HepG2 (cell line): Measurements from ENCODE around the gene WFDC5. TPM values are rescaled to one million over a fixed set of nuclear protein-coding genes. Genes with fewer than 3 reads are reported as not detected.

Experiments
- ATAC-seq: fragments of 200-7000 bp; cut with Tn5 transposase; 3 replicates; pipeline ENCODE4 v1.9.1; 2020; ENCODE audit warnings: mild to moderate bottlenecking, moderate library complexity
- BruUV-seq: library from RNA; stranded (reverse); fragments of 400-500 nt; replicated peaks from 2 replicates; lab custom pipeline; 2021; lab: Mats Ljungman, UMichigan
- CTCF ChIA-PET: fragments of 300-600 bp; formaldehyde crosslinking; extraction: SDS; loops from one replicate; lab custom pipeline; 2021; ENCODE audit warnings: low total read pairs, inconsistent platforms, low intra/inter-chr PET ratio; lab: Yijun Ruan, JAX
- POLR2A ChIA-PET: fragments of 350-600 bp; sonication (Branson Sonifier 250); formaldehyde crosslinking; loops from one replicate; lab custom pipeline; 2020; ENCODE audit warnings: antibody characterized with exemption, inconsistent platforms; lab: Yijun Ruan, JAX
- DNase-seq: peaks from one replicate; pipeline ENCODE4 v3.0.0-alpha.2; 2015; ENCODE audit warnings: low spot score
- FAIRE-seq: peaks from 3 replicates; lab custom pipeline; 2011; peaks lifted over from hg19 to GRCh38; lab: Jason Lieb, UNC
- H2AFZ ChIP-seq: one replicate; pipeline ENCODE4 v1.6.1; 2011; ENCODE audit warnings: low read length, inconsistent platforms
- H3K27ac ChIP-seq: fragments of 300-600 bp; 3 replicates; pipeline ENCODE4 v1.8.0; 2011; ENCODE audit warnings: mixed run types, mild to moderate bottlenecking, mixed read lengths, low read length, inconsistent platforms; ENCODE audit not compliant: insufficient read depth; ENCODE audit errors: extremely low read length
- H3K27me3 ChIP-seq, 2 experiments: fragments of 200-600 bp in 1 of 2; 2 replicates in 1 of 2; 3 replicates in 1 of 2; pipeline versions ENCODE4 v1.6.0 to v1.8.0; 2011; ENCODE audit warnings: low read length in 2 of 2, mild to moderate bottlenecking in 2 of 2, moderate library complexity in 2 of 2, inconsistent platforms in 1 of 2; ENCODE audit not compliant: insufficient read depth in 2 of 2, control insufficient read depth in 1 of 2
- H3K36me3 ChIP-seq, 2 experiments: fragments of 200-600 bp in 1 of 2; replicated peaks in 1 of 2; 2 replicates in 1 of 2; 3 replicates in 1 of 2; pipeline versions ENCODE4 v1.5.1 to v1.8.0; 2011; ENCODE audit warnings: low read length in 2 of 2, inconsistent platforms in 1 of 2; ENCODE audit not compliant: insufficient read depth in 2 of 2, control insufficient read depth in 1 of 2
- H3K4me1 ChIP-seq: 2 replicates; pipeline ENCODE4 v1.5.1; 2012; ENCODE audit warnings: low read length, inconsistent platforms; ENCODE audit not compliant: insufficient read depth
- H3K4me2 ChIP-seq: 2 replicates; pipeline ENCODE4 v1.6.0; 2011; ENCODE audit warnings: low read depth, low read length, inconsistent platforms
- H3K4me3 ChIP-seq, 3 experiments: fragments of 200-600 bp in 1 of 3; sonication (generic), shearing (Covaris generic) in 1 of 3; replicated peaks in 1 of 3; 2 replicates each; pipeline ENCODE4 v1.5.1; 2011 to 2016; ENCODE audit warnings: low read length in 3 of 3, inconsistent platforms in 2 of 3, low read depth in 2 of 3, mild to moderate bottlenecking in 2 of 3, control low read depth in 1 of 3, mixed read lengths in 1 of 3; ENCODE audit not compliant: insufficient read depth in 1 of 3
- H3K79me2 ChIP-seq: one replicate; pipeline ENCODE4 v1.6.1; 2011; ENCODE audit warnings: low read length, inconsistent platforms; ENCODE audit not compliant: insufficient read depth
- H3K9ac ChIP-seq: 2 replicates; pipeline ENCODE4 v1.6.0; 2011; ENCODE audit warnings: mild to moderate bottlenecking, low read depth, low read length, inconsistent platforms; ENCODE audit not compliant: insufficient read depth
- H3K9me3 ChIP-seq: 2 replicates; pipeline ENCODE4 v1.5.1; 2012; ENCODE audit warnings: mild to moderate bottlenecking, low read length
- H4K20me1 ChIP-seq: 2 replicates; pipeline ENCODE4 v1.6.0; 2011; ENCODE audit warnings: inconsistent platforms, mild to moderate bottlenecking, low read length, moderate library complexity; ENCODE audit not compliant: insufficient read depth
- AGO2 ChIP-seq: fragments of 200-400 bp; formaldehyde crosslinking; optimal IDR thresholded peaks from 2 replicates; pipeline ENCODE3; 2017; ENCODE audit warnings: mild to moderate bottlenecking, low read depth, low read length, moderate library complexity
- NCOA2 ChIP-seq: sonication (generic); formaldehyde crosslinking; IDR thresholded peaks from 2 replicates; pipeline ENCODE4 v1.8.0; 2022; ENCODE audit warnings: inconsistent platforms
- XRCC5 ChIP-seq: fragments of 200-400 bp; formaldehyde crosslinking; optimal IDR thresholded peaks from 2 replicates; pipeline ENCODE3; 2017; ENCODE audit warnings: mild to moderate bottlenecking, low read length
- ZMYM4 ChIP-seq: sonication (generic); formaldehyde crosslinking; IDR thresholded peaks from 2 replicates; pipeline ENCODE4 v1.8.1; 2023; ENCODE audit warnings: mild to moderate bottlenecking, missing genetic modification reagents
- ZNF749 ChIP-seq: sonication (generic); formaldehyde crosslinking; IDR thresholded peaks from 2 replicates; pipeline ENCODE4 v1.8.0; 2022; ENCODE audit warnings: mild to moderate bottlenecking, missing genetic modification reagents, moderate library complexity, borderline replicate concordance
- WGBS: methylation state at CpG from one replicate; pipeline ENCODE4 v1.1.6; 2017; ENCODE audit warnings: low lambda C conversion rate; 5-methylcytosine and 5-hydroxymethylcytosine counted together
- in situ Hi-C: cut with HindIII; loops from 2 replicates; pipeline ENCODE4 v1.10.0; 2017; ENCODE audit warnings: low pct_unique_long_range_greater_than_20kb; ENCODE audit not compliant: extremely low pct_ligation_motif_present
- intact Hi-C: fragments of 100-400 bp; cut with micrococcal nuclease; formaldehyde crosslinking; loops from one replicate; pipeline ENCODE4 v1.10.0; 2022; ENCODE audit not compliant: unreplicated experiment
- polyA plus RNA-seq, 8 experiments: library from polyadenylated mRNA; depleted of rRNA in 3 of 8; stranded (reverse) in 7 of 8; unstranded in 1 of 8; fragments of >200 nt; fragmentation: Illumina TruSeq in 4 of 8; extraction: Trizol in 4 of 8; gene quantifications; 2 replicates each; pipeline versions ENCODE4 v1.2.1 to v1.2.3, GENCODE V29; 2011 to 2016; ENCODE audit warnings: low read depth in 4 of 8, missing spikeins in 1 of 8, mixed read lengths in 1 of 8; ENCODE audit not compliant: insufficient read depth in 1 of 8
- total RNA-seq, 5 experiments: library from RNA; depleted of rRNA; stranded (reverse); fragments of >200 nt; fragmentation: Illumina TruSeq; extraction: Trizol; gene quantifications; 2 replicates each; pipeline ENCODE4 v1.2.3, GENCODE V29; 2016; ENCODE audit warnings: low read depth in 1 of 5
- TF ChIP-seq, protein P1 (sequence below): sonication (generic); formaldehyde crosslinking; IDR thresholded peaks from 2 replicates; pipeline ENCODE4 v1.4.0; 2020; ENCODE audit warnings: low read depth, mild to moderate bottlenecking, missing genetic modification reagents
- TF ChIP-seq, protein P2 (sequence below), 2 experiments: fragments of 450-650 bp in 1 of 2; sonication (generic) in 1 of 2; formaldehyde crosslinking in 1 of 2; IDR thresholded peaks; 2 replicates each; pipeline versions ENCODE4 v1.6.1 to v1.8.0; 2016 to 2022; ENCODE audit warnings: antibody characterized with exemption in 1 of 2, mild to moderate bottlenecking in 1 of 2, missing genetic modification reagents in 1 of 2

The WFDC5 gene
- total and polyA plus RNA-seq, 2 of the 13 experiments (the other 11 are each of a cell fraction or from before 2014, with no cell fraction given), result not detected

DNA sequence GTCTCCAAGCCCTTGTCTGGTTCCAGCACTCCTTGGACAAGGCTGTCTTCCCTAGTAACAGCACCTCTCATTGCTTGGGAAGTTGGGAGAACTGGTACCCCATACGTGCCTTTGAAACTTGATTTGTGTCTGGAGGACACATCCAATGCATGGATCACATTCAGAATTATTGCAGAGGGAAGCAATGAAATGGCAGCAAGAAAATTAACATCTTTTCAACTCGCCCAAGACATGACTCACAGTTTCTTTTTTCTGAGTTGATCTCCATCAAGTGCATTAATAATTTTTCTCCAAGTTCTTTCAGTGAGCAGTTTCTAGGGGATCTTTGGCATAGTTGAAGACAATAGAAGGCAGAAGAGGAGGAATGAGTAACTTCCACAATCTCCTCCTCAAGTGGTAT lies 37.4 kb upstream of the WFDC5 start:
- Histone ChIP-seq H3K27me3 (no peaks in the 10 kb centered on the region; a peak in 1 of 5 replicates), H3K27ac (no peak overlapping the region), H2AFZ (no peak overlapping the region), H3K4me3 (no peak overlapping the region), H3K9ac (no peak overlapping the region), H4K20me1 (no peaks in the 10 kb centered on the region), H3K4me1 (no peaks in the 10 kb centered on the region), H3K4me2 (no peak overlapping the region), H3K9me3 (no peaks in the 10 kb centered on the region), H3K79me2 (no peaks in the 10 kb centered on the region), H3K36me3 (no peaks in the 10 kb centered on the region)
- TF ChIP-seq ZNF749 (CRISPR knock-in tag) (no peak), XRCC5 (no peak), ZMYM4 (CRISPR knock-in tag) (no peak), AGO2 (no peak), NCOA2 (no peak)
- TF ChIP-seq, protein P1, sequence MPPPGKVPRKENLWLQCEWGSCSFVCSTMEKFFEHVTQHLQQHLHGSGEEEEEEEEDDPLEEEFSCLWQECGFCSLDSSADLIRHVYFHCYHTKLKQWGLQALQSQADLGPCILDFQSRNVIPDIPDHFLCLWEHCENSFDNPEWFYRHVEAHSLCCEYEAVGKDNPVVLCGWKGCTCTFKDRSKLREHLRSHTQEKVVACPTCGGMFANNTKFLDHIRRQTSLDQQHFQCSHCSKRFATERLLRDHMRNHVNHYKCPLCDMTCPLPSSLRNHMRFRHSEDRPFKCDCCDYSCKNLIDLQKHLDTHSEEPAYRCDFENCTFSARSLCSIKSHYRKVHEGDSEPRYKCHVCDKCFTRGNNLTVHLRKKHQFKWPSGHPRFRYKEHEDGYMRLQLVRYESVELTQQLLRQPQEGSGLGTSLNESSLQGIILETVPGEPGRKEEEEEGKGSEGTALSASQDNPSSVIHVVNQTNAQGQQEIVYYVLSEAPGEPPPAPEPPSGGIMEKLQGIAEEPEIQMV (CRISPR knock-in tag), result no peak
- TF ChIP-seq, protein P2, sequence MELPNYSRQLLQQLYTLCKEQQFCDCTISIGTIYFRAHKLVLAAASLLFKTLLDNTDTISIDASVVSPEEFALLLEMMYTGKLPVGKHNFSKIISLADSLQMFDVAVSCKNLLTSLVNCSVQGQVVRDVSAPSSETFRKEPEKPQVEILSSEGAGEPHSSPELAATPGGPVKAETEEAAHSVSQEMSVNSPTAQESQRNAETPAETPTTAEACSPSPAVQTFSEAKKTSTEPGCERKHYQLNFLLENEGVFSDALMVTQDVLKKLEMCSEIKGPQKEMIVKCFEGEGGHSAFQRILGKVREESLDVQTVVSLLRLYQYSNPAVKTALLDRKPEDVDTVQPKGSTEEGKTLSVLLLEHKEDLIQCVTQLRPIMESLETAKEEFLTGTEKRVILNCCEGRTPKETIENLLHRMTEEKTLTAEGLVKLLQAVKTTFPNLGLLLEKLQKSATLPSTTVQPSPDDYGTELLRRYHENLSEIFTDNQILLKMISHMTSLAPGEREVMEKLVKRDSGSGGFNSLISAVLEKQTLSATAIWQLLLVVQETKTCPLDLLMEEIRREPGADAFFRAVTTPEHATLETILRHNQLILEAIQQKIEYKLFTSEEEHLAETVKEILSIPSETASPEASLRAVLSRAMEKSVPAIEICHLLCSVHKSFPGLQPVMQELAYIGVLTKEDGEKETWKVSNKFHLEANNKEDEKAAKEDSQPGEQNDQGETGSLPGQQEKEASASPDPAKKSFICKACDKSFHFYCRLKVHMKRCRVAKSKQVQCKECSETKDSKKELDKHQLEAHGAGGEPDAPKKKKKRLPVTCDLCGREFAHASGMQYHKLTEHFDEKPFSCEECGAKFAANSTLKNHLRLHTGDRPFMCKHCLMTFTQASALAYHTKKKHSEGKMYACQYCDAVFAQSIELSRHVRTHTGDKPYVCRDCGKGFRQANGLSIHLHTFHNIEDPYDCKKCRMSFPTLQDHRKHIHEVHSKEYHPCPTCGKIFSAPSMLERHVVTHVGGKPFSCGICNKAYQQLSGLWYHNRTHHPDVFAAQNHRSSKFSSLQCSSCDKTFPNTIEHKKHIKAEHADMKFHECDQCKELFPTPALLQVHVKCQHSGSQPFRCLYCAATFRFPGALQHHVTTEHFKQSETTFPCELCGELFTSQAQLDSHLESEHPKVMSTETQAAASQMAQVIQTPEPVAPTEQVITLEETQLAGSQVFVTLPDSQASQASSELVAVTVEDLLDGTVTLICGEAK (IDR thresholded peaks at IDR 0.05), result no peak
- TF ChIP-seq, protein P2 (CRISPR knock-in tag; IDR thresholded peaks at IDR 0.05), result no peak
- CTCF ChIA-PET, result no interaction called here
- WGBS, result 0% methylated on average over 2 of the region's 2 CpGs
- intact Hi-C loops, result no loop called here
- BruUV-seq, result no TSS peak
- in situ Hi-C loops, result no loop called here
- POLR2A ChIA-PET, result no interaction called here
- no peak for FAIRE-seq
- no peak for DNase-seq
- no peak for ATAC-seq
